Measurements from ENCODE around the gene CLSTN2. TPM values are rescaled to one million over a fixed set of nuclear protein-coding genes. Genes with fewer than 3 reads are reported as not detected.

Gene CLSTN2
- 1.6 and 2.3 TPM in 2 replicates for total RNA-seq

DNA sequence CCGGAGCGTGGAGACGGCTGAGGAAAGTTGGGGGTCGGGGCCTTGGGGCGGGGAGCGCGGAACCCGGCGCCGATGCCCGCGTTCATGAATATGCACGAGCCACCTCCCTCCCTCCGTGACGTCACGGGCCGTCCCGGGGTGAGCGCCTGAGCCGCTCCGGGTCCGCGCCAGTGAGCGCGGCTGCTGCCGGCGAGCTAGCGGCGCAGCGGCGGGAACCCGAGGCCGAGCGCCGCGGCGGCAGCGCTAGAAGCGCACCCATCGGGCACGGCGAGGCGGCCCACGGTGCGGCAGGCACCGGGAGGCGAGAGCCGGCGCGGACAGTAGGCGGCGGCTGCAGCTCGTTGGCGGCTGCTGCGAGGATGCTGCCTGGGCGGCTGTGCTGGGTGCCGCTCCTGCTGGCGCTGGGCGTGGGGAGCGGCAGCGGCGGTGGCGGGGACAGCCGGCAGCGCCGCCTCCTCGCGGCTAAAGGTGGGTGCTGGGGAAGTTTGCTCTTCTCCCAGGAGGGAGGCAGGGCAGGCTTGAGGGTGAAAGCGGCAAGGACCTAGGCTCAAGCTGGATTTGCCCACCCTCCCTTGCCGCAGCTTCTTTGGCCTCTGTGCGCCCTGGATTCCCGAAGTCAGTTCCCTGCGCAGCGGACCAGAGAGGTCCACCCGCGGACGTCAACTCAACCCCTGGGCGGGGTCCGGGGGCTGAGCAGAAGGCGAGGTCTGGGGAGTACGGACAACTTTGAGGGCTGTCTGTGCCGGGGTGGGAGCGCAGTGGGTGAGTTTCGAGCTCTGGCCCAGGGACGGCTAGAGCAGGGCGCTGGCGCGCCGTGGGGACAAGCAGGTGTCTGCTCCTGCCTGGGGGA is at the start of gene CLSTN2:
CLSTN2 (plus strand) TSS at position 170 of the 850 bp plus-strand sequence.
- DNase-seq (ENCODE audit: extremely low read depth, low read depth, low spot score): no peak

DNA sequence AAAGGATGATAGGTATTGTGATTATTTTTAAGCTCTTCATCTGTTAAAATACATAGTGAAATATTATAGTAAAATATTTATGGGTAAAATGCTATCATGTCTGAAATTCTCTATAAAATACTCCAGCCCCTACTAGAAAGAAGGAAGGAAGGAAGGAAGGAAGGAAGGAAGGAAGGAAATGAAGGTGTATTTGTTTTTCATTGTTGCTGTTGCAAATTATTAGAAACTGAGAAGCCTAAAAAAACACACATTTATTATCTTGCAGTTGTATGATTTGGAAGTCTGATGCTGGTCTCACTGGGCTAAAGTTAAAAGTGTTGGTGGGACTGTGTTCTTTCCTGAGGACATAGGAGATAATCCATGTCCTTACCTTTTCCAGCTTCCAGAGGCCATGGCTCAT is 47.6 kb upstream of the CLSTN2 start:
- DNase-seq (ENCODE audit: extremely low read depth, low read depth, low spot score): no peak

DNA sequence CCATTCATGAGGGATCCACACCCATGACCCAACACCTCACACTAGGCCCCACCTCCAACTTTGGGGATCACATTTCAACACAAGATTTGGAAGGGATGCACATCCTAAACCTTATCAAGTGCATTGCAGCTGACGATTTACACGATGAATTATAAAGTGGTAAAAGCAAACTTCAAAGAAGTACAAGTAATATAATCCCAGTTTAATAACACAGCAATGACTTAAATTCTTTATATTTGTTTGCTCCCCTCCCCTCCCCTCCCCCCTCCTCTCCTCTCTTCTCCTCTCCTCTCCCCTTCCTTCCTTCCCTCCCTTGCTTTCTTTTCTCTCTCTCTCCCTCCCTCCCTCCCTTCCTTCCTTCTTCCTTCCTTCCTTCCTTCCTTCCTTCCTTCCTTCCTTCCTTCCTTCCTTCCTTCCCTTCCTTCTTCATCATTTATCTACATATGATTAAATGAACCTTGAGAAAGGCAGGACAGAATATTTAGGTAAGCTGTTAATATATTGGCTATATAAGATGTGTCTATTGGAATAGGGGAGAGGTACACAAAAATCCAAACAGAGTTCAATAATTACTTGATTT is 46.3 kb upstream of the CLSTN2 start:
- DNase-seq (ENCODE audit: extremely low read depth, low read depth, low spot score): no peak

DNA sequence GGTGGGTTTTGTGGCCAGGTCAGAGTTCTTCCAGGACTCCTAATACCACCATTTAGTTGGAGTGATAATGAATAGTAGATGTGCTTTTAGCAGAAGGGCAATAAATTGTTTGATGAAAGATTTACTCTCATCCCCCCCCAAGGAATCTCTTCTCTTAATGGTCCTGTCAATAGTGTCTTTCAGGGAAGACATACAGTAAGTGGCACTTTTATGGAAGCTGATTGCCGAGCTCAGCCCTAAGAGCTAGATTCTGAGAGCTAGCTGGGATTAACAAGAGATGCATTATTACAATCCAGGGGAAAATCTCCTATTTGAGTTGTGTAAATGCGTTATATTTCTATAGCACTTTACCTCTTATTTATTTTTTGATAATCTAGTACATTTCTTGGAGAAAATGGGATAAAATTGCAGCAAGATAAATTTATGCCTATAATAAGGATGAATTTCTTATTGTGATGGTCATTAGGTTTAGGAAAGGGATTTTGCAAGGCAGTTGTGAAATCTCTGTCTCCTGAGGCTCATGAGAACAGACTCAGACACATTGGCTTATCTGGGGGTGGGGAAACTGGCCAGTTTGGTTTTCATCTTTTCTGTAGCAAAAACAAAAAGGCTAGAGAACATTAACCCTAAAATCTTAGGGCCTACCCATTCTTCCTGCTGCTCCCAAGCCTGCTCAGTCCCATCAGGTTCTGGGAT is 41.6 kb upstream of the CLSTN2 start:
- DNase-seq (ENCODE audit: extremely low read depth, low read depth, low spot score): no peak

DNA sequence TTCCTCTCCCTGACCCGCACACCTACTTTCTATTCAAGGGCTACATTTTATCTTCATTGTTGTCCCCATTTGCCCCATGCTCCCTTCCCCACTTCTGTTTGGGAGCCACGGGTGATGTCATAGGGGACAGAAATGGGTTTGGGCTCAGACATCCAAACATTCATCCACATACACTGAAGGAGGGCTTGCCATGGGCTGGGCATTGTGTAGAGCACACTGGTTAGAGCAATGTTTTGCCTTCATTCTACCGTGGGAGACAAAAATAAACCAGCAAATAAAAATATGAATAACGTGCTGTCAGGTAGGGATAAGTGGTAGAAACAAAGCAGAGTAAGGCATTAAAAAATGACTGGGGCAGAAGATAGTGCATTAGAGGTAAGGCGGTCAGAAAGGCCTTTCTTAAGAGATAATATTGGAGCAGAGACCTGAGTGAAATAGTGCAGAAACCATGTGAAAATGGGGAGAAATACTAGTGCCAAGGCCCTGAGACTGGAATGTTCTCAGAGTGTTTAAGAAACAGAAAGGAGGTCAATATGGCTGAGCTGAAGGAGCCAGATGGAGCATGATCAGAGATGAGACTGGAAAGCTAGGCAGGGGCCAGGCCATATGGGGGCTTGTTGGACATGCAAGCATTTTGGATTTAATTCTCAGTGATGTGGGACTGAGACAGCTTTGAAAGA is 40.9 kb upstream of the CLSTN2 start:
- no peak for DNase-seq (ENCODE audit: extremely low read depth, low read depth, low spot score)

DNA sequence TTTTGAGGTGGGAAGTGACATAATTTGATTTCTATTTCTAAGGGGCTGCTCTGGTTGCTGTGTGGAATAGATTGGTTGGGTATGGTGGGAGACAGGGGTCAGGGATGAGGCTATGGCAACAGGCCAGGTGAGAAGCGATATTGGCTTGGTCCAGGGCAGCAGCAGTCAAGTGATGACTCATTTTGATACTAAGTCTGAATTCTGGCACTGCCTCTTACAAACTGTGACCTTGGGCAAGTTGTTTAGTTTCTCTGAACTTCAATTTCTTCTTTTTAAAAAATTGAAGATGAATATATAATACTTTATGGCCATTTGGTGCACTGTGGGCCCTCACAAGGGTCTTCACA is 40.4 kb upstream of the CLSTN2 start:
- no peak for DNase-seq (ENCODE audit: extremely low read depth, low read depth, low spot score)

DNA sequence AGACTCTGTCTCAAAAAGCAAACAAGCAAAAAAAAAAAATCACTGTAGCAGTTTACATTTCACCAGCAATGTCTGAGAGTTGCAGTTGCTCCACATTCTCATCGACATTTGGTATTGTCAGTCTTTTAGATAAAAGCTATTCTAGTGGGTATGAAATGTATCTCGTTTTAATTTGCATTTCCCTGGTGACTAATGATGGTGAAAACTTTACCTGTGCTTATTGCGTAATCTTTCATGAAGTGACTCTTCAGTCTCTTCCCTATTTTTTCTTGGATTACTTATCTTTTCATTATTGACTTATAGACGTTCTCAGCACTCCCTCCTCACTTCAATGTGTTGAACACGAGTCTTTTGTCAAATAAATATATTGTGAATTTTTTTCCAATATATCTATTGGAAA is 37.2 kb upstream of the CLSTN2 start:
- DNase-seq (ENCODE audit: extremely low read depth, low read depth, low spot score): no peak

DNA sequence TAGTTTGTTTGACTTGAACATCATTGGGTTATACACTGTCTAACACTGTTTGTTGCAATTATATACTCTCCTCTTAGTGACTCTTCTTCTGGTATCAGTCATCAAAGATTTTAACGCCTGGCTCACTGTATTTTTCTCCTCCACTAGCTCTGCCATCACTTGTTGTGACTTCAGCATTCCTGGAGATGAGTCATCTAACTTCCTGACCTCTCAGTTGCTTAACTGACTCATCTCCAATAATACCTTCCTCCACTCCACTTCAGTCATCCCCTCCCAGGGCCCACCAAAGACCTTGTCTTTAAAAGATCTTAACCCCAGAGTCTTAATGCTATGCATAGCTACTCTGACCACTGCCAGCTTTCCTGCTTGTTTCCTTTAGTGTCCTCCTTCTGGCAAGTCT is 28.6 kb upstream of the CLSTN2 start:
- no peak for DNase-seq (ENCODE audit: extremely low read depth, low read depth, low spot score)

DNA sequence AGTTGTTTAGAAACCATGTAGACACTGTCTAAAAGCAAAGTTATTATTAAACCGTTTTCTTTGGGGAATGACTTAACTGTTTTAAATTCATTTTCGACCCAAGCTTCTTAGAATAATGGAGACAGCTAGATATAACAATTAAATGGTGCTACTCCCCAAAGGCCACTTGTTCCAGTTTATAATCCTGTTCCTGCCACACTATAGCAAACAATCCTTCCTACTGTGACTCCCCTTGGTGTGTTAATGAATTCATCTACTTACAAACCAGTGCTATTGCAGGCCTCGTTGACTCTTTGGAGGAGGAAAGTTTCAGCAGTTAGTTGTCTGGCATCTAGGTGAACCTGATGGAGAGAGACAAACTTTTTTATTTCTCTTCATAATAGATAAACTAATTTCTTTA is 25.2 kb upstream of the CLSTN2 start:
- no peak for DNase-seq (ENCODE audit: extremely low read depth, low read depth, low spot score)

DNA sequence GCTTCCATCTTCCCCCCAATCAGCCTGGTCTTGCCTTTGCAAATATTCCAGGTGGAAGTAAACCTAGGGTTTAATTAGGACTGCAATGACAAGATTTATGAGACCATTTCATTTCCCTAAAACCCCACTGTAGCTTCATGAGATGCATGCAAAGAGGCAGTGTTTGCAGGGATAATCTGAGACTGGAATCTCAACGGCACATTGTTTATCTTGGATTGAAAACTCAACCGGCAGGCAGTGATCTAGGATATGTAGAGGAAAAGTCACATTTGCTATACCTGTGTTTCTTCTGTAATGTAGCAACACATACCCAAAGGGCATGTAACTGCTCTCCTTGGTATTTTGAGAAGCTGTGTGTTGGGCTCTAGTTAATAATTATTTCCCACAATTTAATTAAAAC is 18.7 kb upstream of the CLSTN2 start:
- DNase-seq (ENCODE audit: extremely low read depth, low read depth, low spot score): no peak

DNA sequence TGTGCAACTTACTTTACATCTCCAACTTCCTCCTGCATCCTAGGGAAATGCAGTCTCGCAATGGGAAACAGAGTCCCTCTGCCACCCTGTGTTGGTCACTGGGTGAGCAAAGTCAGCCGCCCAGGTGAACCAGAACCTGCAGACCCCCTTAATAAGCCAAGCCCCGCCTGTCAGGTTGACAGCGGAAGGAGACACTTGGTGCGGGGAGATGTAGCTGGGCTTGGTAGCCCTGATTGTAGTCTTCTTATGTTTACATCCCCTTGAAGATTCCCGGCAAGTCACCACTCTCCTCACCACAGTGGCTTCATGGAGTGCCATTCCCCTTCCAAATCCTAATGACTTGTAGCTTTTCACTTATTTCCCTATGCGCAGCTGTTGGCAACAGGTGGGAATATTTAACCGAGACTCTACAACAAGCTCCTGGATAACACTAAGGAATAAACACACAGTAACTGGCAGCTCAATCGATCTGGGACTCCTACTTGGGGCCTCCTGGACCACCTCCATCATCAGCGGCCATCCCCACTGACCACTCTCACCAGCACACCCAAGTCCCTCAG is 17.7 kb upstream of the CLSTN2 start:
- no peak for DNase-seq (ENCODE audit: extremely low read depth, low read depth, low spot score)

DNA sequence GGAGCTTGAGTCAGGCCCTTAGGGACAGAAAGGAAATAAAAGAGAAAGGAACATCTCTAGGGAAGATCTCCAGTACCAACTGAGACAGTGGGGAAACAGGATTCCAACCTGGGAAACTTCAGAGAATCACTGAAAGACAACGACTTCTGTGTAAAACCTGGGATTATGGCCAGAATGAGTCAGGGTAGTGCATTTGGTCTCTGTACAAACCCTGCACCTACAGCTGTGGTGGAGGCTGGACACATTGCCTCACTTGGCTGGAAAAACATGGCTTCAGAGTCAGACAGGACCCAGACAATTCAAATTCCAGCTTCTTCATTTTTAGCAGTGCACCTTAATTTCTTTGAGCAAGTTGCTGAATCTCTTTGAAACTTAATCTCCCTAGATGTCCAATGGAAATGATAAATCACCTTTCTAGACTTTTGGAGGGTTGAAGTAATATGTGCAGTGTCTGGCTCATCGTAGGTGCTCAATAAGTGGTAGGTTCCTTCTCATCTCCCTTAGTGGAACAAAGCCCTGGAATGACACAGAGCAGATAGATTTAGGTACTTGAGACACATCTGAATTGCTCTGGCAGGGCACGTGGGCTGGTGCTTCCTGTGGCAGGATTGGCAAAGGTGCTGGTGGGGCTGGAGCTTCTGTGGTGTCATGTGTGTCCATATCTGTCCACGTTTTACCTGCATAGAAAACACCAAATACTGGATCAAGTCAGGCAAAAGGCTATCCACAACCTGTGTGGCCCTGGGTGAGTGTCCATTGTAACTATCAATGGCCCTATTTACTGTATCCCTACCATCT is 6.1 kb upstream of the CLSTN2 start:
- DNase-seq (ENCODE audit: extremely low read depth, low read depth, low spot score): no peak

DNA sequence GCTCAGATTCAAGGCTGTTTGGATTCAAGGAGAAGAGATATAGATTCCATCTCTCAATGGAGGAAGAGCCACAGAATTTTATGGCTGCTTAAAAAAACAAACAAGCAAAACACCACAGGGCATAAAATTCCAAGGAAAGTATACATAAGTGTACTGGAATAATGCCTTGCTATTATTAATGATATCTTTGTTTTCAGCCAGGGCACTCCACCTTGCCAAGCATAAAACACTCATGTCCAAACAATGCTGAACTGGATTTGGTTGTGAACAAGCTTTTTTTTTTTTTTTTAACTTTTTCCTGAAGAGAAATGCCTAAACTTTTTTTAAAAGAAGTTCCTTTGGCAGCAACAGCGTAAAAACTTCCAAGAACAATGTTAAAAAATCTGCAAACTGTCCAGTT is 4.8 kb upstream of the CLSTN2 start:
- no peak for DNase-seq (ENCODE audit: extremely low read depth, low read depth, low spot score)

DNA sequence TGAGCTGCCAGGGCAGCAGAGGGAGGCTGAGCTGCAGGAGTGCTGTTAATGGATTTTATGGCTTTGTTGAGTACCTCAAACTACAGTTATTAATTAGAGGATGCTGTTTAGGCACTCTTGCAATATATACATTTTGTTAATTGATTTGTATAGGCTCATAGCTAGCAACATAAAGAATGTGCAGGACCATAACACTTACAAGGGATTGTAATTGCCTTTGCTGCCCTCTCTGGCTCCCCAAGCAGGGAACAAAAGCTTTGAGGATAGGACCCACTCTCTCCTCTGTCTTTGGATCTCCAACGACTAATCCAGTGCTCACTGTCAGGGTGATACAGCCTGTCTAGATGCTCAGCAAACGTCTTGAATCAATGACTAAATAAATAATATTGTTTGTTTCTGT is 1.2 kb upstream of the CLSTN2 start:
- no peak for DNase-seq (ENCODE audit: extremely low read depth, low read depth, low spot score)

DNA sequence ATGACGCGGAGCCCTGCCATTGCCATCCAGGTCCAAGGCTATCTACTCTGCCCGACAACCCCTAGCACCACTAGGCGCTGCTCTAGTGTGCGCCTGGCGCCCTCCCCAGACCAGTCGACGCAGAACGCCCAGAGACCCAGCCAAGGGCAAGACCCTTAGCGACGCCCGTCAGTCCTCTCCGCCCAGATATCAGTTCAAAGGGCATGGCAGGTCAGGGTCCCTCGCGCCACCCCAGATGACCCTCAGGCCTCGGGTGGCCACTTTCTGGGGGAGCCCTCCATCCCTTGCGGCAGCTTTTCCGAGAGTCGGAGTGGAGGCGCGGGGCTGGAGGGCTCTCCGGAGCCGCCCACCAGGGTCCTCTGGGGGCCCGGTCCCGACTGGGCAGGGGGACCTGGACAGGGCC is 371 bp upstream of the CLSTN2 start:
- DNase-seq (ENCODE audit: extremely low read depth, low read depth, low spot score): no peak

DNA sequence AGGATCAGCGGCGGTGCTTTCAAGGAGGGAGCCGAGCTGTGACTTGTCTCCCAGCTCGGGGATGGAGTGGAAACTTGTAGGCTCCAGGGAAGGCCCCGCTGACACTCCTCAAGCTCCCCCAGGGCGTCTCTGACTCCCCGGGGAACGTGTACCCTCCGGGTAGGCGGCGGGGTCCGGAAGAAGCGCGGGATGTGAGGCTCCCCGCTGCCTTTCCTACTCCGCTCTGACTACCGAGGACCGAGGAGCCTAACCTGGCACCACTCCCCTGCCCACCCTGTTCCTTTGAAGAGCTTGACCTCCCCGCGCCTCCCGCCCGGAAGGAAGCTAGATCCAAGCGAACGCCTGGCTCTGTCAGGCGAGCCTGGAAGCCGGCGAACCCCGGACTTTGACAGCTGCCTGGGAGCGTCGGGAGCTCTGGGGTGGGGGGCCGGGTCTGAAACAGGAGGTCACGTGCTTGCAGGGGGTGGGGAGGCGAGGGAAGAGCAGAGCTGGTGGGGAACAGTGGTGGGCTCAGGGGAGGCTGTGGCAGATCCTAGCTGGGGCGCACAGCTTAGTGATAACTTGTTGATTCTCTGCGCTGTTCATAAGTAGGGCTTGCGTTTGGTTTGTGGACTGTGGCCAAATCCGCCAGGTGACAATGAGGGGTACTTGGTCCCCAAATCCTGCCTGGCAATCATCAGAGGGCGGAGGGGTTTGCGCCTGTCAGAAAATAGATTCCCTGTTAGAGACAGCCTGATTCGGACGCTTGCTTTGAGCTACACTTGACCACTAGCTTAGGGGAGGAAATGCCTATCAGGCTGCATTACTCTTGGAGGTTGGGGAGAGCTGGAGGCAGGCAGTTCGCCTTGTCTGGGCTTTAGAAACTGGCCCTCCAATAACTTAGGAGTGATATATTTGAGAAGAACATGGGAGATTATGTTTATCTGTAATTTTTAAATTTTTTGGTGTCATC is 1.2 kb downstream of the CLSTN2 start:
- no peak for DNase-seq (ENCODE audit: extremely low read depth, low read depth, low spot score)

DNA sequence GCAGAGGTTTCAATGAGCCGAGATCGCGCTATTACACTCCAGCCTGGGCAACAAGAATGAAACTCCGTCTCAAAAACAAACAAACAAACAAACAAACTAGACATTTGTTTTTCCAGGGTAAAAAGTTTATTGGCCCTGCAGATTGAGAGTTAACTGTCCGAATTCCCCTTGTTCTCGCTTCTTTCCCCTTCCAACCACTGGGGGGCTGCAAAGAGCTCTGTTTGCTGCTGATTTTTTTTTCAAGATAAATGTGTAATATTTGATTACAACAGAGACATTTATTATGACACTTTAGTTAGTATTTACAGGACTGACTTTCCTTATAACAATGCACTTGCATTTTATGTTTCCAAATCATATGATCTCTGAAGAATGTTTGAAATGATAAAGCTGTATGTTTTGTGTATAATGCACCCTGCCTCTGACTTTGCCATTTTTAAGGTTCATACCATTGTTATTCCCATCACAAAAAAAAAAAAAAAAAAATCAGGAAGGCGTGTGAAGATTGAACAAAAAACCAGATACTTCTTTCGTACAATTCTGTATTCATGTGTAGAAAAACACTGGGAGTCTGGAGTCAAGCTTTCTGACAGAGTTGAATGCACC is 2.8 kb downstream of the CLSTN2 start:
- DNase-seq (ENCODE audit: extremely low read depth, low read depth, low spot score): no peak

DNA sequence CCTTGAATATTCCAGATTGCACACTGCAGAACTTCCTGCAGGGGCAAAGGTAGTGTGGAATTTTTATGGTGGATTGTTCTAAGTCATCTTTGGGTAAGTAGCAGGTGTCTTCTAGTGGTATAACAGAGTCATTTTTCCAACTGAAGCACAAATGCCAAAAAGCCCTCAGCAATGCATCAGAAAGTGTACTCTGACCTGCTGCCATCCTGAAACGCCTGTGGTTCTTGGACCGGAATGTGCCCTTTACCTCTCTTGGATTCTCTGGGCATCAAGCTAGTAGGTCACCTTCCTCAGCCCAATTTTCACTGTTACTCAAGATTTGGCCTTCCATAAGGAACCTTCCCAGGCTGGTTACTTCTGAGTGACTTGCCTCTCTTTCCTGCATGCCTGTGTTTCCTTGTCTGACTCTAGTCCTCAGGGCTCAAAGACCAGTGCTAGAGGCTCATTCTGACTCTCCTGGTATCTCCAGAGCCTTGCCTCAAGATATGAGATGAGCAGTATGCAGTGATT is 4.8 kb downstream of the CLSTN2 start:
- no peak for DNase-seq (ENCODE audit: extremely low read depth, low read depth, low spot score)

DNA sequence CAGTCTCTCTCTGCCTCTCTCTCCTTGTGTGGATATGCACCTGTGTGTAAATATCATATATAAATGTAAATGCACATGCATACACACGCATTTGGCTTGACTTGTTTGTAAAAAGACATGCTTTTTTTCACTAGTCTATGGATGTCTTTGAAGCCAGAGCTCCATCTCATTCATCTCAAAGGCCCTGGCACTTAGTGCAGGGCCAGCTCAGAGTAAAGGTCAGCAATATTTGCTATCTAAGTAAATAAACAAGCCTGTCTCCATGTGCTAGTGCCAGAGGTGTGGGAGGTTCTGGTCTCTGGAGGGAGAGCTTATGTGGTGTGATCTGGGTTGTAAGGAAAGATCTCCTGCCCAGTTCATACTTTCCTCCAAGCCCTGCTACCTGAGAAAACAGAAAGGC is 5.6 kb downstream of the CLSTN2 start:
- DNase-seq (ENCODE audit: extremely low read depth, low read depth, low spot score): no peak
